Dedifferentiated amniotic fluid mesenchymal stem cell (primary cell): ENCODE results near the gene ITLN1.
"Not testable (repeated sequence)": the region's sequence is repeated elsewhere in the genome, so short reads cannot be mapped to it uniquely, and the experiment has no call there.

Source experiments
- DNase-seq: peaks from one replicate; pipeline ENCODE4 v3.0.0-alpha.2; 2016; ENCODE audit errors: extremely low spot score

ITLN1 gene

GRCh38 chr1:160883581-160884513 lies 1.1 kb downstream of the ITLN1 start:
- DNase-seq = no peak

- no peak for DNase-seq
Measured at GRCh38 chr1:160882582-160882981, 2.4 kb downstream of the ITLN1 start.

GRCh38 chr1:160881264-160881663 lies 3.7 kb downstream of the ITLN1 start:
- not testable (repeated sequence) for DNase-seq

DNA sequence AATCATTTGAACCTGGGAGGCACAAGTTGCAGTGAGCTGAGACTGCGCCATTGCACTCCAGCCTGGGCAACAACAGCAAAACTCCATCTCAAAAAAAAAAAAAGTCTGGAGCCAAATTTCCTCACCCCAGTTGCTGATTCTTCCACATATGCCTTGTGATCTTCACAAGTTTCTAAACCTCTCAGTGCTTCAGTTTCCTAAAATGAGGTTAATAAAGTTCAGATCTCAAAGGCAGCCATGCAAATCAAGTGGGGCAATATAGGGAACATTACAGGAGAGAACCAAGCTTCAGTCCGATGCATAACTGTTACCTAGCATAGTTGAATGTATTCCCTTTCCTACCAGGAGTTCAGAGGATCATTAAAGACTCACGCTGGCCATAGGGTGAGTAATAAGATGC lies 4.8 kb downstream of the ITLN1 start:
- no peak for DNase-seq

DNA sequence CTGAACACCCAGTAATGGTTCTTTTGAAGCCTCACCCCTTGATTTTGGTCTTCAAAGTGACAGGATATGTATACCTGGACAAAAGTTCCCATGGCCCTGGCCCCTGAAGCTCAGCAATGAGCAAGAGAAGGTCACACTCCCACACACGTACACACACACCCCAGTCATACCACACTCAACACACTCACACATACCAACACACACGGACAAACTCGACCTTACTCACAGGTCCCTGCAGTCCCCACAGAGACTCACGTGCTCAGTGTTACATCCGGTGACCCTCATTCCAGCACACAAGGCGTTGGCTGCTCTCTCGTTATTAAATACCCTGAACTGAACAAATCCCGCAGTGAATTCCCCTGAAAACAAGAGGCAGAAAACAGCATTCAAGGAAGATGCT lies 5.9 kb downstream of the ITLN1 start:
- no peak for DNase-seq

DNA sequence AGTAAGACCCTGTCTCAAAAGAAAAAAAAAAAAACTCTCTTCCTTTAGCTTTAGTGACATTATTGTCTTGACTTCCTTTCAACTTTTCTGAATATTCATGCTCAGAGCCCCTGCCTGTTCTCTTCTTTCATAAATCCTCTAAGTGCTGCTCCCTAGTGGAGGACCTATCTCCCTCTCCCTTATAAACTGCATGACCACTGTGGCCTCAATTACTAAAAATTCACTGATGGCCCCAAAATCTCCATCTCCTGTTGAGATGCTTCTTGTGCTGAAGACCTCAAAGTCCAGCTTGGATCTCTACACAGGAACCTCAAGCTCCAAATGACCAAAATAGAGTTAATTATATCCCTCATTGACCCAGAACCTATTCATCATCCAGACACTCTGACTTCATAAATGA lies 7.8 kb downstream of the ITLN1 start:
- no peak for DNase-seq

DNA sequence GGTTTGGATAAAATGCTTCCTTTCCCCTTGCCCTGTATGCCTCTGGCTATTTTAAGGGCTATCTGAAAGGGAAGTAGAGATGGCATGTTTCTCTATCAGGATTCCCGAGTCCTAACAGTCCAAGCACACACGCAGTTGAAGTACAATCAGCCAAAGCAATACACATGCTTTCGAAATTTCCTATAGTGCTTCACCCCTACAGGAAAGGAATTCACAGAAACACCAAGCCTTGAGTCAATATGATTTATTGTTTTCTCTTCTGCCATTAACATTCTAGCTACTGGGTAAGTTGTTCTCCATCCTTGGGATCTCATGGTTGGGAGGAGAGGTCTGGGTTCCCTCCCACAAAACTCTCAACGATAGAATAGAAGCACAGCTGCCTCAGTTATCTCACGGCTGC lies 8.7 kb downstream of the ITLN1 start:
- DNase-seq = no peak

- DNase-seq = not testable (repeated sequence)
Measured at GRCh38 chr1:160875591-160875990, 9.4 kb downstream of the ITLN1 start.

GRCh38 chr1:160874935-160875334 lies 10.0 kb downstream of the ITLN1 start:
- no peak for DNase-seq

- no peak for DNase-seq
Measured at GRCh38 chr1:160868141-160868540, 16.8 kb downstream of the ITLN1 start.

DNA sequence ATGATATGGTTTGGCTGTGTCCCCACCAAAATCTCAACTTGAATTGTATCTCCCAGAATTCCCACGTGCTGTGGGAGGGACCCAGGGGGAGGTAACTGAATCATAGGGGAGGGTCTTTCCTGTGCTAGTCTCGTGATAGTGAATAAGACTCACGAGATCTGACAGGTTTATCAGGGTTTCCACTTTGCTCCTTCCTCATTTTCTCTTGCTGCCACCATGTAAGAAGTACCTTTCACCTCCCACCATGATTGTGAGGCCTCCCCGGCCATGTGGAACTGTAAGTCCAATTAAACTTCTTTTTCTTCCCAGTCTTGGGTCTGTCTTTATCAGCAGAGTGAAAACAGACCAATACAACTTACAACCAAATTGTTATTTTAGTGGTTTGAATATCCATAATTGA lies 17.3 kb downstream of the ITLN1 start:
- not testable (repeated sequence) for DNase-seq

GRCh38 chr1:160866695-160867260 lies 18.2 kb downstream of the ITLN1 start:
- DNase-seq = no peak

DNA sequence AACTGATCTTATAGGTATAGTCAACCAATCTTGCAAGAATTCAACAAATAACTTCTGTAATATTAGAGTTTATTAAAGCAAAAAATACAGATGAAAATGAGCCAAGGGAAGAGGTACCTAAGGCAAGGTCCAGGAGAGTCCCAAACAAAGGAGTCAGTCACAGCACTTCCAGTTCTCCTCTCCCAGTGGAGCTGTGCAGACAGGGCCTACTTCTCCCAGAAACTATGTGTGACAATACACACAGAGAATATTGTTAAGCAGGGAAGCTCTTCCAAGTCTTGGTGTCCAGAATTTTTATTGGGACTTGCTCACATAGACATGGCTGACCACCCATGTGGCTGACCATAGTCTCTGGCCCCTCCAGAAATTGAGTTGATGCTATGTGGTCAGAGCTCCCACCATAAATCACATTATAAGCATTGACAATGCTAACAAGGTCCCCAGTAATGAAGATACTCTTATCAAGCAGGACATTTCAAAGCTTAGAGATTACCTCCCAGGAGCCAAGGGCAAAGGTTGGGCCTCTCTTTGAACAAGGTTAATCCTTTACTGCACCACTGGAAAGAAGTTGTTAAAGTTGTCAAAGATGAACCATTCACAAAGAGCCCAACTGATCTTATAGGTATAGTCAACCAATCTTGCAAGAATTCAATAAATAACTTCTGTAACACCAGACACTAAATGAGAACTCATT lies 18.8 kb downstream of the ITLN1 start:
- no peak for DNase-seq

DNA sequence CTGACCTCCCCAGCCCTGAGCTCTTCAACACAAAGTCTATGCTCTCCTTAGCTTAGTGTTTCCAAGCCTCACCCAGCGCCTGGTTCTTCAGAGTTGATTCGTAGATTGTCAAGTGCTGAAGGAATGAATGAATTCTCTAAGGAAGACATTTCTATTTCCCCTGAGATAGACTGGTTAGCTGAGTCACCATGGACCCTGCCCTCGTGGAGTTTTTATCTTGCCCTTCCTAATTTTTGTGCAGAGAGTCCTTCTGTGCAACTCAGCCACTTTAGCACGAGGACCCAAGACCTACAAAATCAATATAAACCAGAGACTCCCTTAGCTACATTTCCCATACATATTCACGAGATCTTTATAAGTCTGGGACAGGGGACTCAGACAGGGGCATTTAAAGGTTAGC lies 19.6 kb downstream of the ITLN1 start:
- no peak for DNase-seq

DNA sequence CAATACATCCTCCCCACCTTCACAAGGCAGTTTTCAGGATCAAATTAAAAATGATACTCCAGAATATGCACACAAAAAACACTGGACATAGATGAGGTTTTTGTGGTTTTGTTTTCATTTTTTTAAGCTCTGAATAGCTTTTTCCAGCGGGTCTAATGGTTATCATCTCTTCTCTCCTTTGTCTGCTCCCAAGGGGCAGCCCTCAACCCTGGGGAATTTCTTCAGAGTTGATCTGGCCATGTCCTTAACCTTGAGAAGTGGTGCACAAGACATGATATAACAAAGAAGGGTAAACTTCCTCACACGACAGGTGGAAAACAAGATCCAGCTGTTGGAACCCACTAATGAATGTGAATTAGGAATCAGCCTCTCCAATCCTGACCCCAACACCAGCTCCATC lies 20.8 kb downstream of the ITLN1 start:
- DNase-seq = no peak

GRCh38 chr1:160863774-160864131 lies 21.2 kb downstream of the ITLN1 start:
- DNase-seq = no peak

GRCh38 chr1:160863061-160863773 lies 21.8 kb downstream of the ITLN1 start:
- DNase-seq = no peak

DNA sequence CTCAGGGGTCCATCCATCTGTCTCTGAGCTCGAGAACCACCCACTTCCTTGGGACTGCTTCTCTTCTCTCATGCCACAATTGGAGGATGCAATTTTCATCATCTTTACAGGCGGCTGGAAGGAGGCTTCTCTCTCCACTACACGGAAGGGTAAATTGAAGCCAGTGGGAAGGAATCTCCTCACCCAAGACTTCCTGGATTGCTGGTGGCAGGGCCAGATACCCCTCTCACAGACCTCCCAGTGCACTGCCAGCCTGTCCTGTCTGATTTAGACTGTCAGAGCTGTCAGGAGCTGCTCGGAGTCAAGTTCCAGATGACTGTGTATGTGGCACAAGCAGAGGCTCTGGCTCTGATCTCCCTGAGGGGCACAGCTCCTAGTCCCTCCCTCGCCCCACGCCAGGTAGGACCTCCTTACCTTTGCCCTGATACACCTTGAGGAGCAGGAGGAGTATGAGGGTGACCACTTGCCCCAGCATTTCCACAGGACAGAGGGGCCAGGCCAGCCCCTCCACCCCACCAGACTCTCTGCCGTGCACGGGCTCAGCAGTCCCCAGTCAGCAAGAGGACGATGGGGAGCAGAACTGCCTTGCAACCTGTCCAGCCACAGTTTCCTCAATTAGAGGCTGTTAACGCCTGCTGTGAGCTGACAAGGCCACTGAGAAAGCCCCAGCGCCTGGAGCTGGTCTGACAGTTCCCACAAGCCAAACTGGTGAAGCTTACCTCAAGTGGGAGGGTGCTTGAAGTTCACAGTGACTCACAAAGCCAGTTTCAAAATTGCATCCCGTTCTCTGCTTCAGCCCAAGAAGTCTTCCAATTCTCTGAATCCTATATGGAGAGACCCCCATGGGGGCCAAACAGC lies 22.5 kb downstream of the ITLN1 start, which contains the start of gene CD244:
TSS of gene CD244 (minus strand) at position 685 of the 858 bp plus-strand sequence. CDS start at position 475, 210 bp downstream.
- no peak for DNase-seq

- DNase-seq = no peak
Measured at GRCh38 chr1:160860840-160861505, 24.0 kb downstream of the ITLN1 start.

DNA sequence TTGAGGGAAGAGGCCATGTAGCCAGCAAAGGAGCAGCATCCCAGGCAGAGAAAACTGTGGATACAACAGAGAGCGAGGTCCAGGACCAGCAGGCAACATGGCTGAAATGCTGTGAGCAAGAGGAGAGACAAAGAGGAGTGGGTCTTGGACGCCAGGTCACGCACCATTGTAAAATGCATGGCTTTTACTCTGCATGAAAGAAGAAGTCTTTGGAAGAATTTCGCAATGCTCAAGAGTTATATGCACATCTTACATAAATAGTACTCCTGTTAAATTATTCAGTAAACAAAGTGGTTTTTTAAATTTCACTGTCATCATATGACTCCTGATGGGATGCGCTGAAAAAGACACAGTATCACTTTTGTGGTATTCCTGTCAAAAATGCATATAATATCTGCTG lies 25.8 kb downstream of the ITLN1 start:
- no peak for DNase-seq

GRCh38 chr1:160858507-160858906 lies 26.5 kb downstream of the ITLN1 start:
- no peak for DNase-seq
